ENCODE data around the gene PNPLA7. TPM values are rescaled to one million over a fixed set of nuclear protein-coding genes. Genes with fewer than 3 reads are reported as not detected.

Gene PNPLA7
- total RNA-seq, 4 donors from 2014 or later = 11.4 to 48.6 (median 27.2) TPM

DNA sequence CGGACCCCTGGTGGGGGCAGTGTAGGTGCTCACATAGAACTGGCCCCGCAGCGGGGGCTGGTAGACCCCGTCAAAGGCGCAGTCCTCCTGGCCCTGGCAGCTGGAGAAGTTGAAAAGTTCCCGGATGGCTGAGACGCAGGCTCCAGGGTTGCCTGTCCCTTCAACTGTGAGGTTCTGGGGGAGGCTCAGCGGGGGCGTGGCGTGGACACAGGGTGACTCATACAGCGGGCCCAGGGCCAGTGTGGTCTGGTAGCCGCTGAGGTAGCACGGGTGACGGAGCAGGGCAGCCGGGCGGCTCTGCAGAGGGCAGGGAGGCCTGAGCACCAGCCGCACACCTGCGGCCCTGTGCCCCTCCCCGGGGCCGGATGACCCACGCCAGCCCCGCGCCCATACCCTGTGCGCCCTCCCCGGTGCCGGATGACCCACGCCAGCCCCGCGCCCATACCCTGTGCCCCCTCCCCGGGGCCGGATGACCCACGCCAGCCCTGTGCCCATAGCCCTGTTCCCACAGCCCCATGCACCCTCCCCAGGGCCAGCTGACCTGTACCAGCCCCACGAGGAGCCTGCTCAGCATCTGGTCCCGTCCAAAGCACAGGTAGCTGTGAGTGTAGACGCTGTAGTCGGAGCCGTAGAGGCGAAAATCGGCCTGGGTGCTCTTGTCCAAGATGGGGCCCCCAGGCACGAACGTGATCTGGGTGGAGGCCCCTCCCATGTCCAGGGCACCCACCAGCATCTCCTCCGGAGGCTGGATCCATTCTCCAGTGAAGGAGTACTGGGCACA, 114.0 kb downstream of the PNPLA7 start:
- peak overlapping the region in 2 of 4 donors; percentile 25 to 49 for H3K4me3 ChIP-seq
- DNase-seq = peak in 2 of 3 donors; percentile 89

DNA sequence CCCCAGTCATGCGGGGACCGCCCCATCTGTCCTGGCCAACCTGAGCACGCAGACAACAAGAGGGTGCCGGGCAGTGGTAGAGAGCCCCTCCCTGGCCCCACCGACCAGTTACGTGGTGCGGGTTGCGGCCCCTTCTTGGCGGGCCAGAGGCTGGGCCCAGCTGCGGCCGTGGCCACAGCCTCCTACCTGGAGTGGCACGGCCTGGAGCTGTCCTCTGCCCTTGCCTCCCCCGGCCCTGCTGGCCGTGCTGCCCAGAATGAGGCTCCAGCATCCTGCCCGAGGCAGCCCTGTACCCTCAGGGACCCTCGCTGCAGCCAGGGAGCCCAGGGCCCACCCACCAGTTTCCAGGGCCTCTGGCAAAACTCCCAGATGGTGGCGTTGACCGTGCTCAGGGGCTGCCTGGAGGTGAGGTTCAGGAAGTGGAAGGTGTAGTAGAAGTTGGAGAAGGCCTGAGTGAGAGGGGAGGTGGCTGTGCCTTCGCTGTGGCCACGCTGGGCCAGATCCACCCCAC, 114.8 kb downstream of the PNPLA7 start:
- H3K27ac ChIP-seq = peak overlapping the region in 1 of 4 donors; percentile 76
- H3K4me3 ChIP-seq = no peak overlapping the region
- H3K27me3 ChIP-seq = no peaks in the 10 kb centered on the region
- peaks cover 0 to 31% (median 4%) of the 10 kb centered on the region in 4 donors for H3K4me1 ChIP-seq
- no peaks in the 10 kb centered on the region for H3K9me3 ChIP-seq
- DNase-seq = peak in 1 of 3 donors; percentile 55
- TF ChIP-seq POLR2A (IDR thresholded peaks at IDR 0.05) = no peak
- TF ChIP-seq, protein P1, sequence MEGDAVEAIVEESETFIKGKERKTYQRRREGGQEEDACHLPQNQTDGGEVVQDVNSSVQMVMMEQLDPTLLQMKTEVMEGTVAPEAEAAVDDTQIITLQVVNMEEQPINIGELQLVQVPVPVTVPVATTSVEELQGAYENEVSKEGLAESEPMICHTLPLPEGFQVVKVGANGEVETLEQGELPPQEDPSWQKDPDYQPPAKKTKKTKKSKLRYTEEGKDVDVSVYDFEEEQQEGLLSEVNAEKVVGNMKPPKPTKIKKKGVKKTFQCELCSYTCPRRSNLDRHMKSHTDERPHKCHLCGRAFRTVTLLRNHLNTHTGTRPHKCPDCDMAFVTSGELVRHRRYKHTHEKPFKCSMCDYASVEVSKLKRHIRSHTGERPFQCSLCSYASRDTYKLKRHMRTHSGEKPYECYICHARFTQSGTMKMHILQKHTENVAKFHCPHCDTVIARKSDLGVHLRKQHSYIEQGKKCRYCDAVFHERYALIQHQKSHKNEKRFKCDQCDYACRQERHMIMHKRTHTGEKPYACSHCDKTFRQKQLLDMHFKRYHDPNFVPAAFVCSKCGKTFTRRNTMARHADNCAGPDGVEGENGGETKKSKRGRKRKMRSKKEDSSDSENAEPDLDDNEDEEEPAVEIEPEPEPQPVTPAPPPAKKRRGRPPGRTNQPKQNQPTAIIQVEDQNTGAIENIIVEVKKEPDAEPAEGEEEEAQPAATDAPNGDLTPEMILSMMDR (IDR thresholded peaks at IDR 0.05) = no peak
- no peaks in the 10 kb centered on the region for H3K36me3 ChIP-seq

More for the DNA sequence above, 114.0 kb downstream of the PNPLA7 start:
- Histone ChIP-seq H3K27ac (peak overlapping the region in 2 of 4 donors; percentile 24 to 76), H3K4me1 (peaks cover 0 to 28% (median 4%) of the 10 kb centered on the region in 4 donors), H3K27me3 (no peaks in the 10 kb centered on the region), H3K9me3 (no peaks in the 10 kb centered on the region), H3K36me3 (no peaks in the 10 kb centered on the region)
- peak; percentile 40 to 78 for TF ChIP-seq POLR2A (IDR thresholded peaks at IDR 0.05)
- TF ChIP-seq, protein P1 (IDR thresholded peaks at IDR 0.05) = no peak

DNA sequence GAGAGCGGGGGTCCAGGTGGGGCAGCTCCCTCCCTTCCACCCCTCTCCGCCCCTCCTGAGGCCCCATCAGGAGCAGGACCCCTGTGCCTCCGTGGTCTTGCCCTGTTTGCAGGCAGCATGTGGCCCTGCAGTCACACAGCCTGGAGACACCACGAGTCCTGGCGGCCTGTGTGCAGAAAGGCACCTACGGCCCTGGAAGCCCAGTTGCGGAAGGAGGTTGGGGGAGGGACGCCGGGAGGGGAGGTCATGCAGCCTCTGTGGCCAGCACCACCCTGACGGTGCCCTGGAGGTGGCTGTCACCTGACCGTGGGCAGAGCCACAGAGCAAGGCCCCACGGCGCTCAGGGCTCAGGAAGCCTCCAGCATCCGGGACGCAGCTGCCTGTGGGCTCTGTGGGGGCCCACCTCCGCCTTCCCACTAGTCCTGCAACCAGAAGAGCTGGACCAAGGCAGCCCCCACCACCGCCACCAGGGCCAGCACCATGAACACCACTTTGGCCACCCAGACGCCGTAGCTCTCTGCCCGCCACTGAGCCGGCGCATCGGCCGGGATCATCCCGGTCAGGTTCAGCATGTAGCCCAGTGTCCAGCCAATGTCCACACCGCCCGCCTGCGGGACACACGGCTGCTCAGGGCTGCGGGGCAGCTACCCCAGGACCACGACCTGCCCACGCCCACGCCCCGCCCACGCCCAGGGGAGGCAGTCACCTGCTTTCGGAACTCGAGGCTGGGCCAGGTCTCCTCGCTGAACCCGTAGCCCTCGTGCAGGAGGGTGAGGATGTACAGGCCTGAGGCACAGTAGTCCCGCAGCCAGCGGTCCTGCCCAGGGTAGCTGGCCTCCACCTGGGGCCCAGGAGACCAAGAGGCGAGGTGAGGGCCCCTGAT, 115.5 kb downstream of the PNPLA7 start:
- Histone ChIP-seq H3K4me3 (no peak overlapping the region), H3K4me1 (peaks cover 0 to 37% (median 6%) of the 10 kb centered on the region in 4 donors), H3K9me3 (no peaks in the 10 kb centered on the region), H3K27ac (no peak overlapping the region), H3K27me3 (no peaks in the 10 kb centered on the region), H3K36me3 (no peaks in the 10 kb centered on the region)
- peak in 1 of 3 donors; percentile 59 for DNase-seq
- TF ChIP-seq POLR2A (IDR thresholded peaks at IDR 0.05) = no peak
- TF ChIP-seq, protein P1 (IDR thresholded peaks at IDR 0.05) = no peak

DNA sequence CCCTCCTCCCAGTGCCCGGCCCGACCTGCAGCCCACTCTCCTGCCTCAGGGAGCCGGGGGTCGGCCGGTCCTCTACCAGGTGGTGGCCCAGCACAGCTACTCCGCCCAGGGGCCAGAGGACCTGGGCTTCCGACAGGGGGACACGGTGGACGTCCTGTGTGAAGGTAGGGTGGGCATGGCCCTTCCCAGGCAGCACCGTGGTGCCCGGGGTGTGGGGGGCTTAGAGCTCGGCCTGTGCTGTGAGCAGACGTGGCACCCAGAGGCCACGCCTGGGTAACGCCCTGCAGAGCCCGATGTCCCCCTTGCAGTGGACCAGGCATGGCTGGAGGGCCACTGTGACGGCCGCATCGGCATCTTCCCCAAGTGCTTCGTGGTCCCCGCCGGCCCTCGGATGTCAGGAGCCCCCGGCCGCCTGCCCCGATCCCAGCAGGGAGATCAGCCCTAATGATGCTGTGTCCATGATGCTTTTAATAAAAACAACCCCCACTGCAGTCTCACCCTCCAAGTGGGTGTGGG, 116.2 kb downstream of the PNPLA7 start:
- no peak for TF ChIP-seq POLR2A (IDR thresholded peaks at IDR 0.05)
- TF ChIP-seq, protein P1 (IDR thresholded peaks at IDR 0.05) = no peak
- no peaks in the 10 kb centered on the region for H3K27me3 ChIP-seq
- peak in 1 of 3 donors; percentile 49 for DNase-seq
- H3K4me1 ChIP-seq = peaks cover 0 to 37% (median 8%) of the 10 kb centered on the region in 4 donors
- H3K4me3 ChIP-seq = no peak overlapping the region
- H3K36me3 ChIP-seq = no peaks in the 10 kb centered on the region
- no peak overlapping the region for H3K27ac ChIP-seq
- no peaks in the 10 kb centered on the region for H3K9me3 ChIP-seq

DNA sequence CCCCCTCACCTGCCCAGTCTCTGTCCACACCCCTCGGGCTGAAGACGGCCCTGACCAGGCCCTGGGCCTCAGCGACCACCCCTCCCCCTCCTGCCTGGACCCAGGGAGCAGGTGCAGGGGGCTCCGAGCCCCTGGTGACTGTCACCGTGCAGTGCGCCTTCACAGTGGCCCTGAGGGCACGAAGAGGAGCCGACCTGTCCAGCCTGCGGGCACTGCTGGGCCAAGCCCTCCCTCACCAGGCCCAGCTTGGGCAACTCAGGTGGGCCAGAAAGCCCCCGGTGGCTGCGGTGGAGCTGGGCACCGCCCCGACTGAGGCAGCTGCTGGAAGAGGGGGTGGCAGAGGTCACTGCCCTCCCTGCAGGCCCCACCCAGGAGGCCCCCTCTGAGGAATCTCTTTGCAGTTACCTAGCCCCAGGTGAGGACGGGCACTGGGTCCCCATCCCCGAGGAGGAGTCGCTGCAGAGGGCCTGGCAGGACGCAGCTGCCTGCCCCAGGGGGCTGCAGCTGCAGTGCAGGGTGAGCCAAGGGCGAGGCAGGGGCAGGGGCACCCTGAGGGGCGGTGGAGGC, 116.8 kb downstream of the PNPLA7 start:
- Histone ChIP-seq H3K4me3 (no peak overlapping the region), H3K27me3 (no peaks in the 10 kb centered on the region), H3K27ac (no peak overlapping the region), H3K4me1 (peaks cover 0 to 37% (median 8%) of the 10 kb centered on the region in 4 donors), H3K36me3 (no peaks in the 10 kb centered on the region), H3K9me3 (no peaks in the 10 kb centered on the region)
- no peak for DNase-seq
- no peak for TF ChIP-seq POLR2A (IDR thresholded peaks at IDR 0.05)
- TF ChIP-seq, protein P1 (IDR thresholded peaks at IDR 0.05) = no peak
